Type B pancreatic cell (in vitro differentiated cells): ENCODE measurements around the gene TSPAN2. TPM values are rescaled to one million over a fixed set of nuclear protein-coding genes. Genes with fewer than 3 reads are reported as not detected.
"Not testable (repeated sequence)": the region's sequence is repeated elsewhere in the genome, so short reads cannot be mapped to it uniquely, and the experiment has no call there.

Source experiments
- DNase-seq: peaks from one replicate; pipeline ENCODE4 v3.0.0; 2021; ENCODE audit warnings: mixed read lengths; ENCODE audit not compliant: unreplicated experiment; ENCODE audit errors: extremely low spot score
- H3K27ac Mint-ChIP-seq: 2 replicates; pipeline ENCODE4 v1.8.0; 2021; ENCODE audit warnings: mild to moderate bottlenecking, mixed read lengths
- H3K27me3 Mint-ChIP-seq: 2 replicates; pipeline ENCODE4 v1.8.0; 2021; ENCODE audit warnings: mixed read lengths
- H3K36me3 Mint-ChIP-seq: 2 replicates; pipeline ENCODE4 v1.8.0; 2021; ENCODE audit warnings: mixed read lengths
- H3K4me1 Mint-ChIP-seq: one replicate; pipeline ENCODE4 v1.8.0; 2021; ENCODE audit warnings: mixed read lengths; ENCODE audit not compliant: unreplicated experiment
- H3K4me3 Mint-ChIP-seq: 2 replicates; pipeline ENCODE4 v1.8.0; 2021; ENCODE audit warnings: mild to moderate bottlenecking, mixed read lengths
- H3K9me3 Mint-ChIP-seq: 2 replicates; pipeline ENCODE4 v1.8.0; 2021; ENCODE audit warnings: mixed read lengths
- total RNA-seq: library from RNA; stranded (reverse); gene quantifications from 2 replicates; pipeline ENCODE4 v1.2.1, GENCODE V29; 2021; ENCODE audit warnings: low replicate concordance
- TF ChIP-seq, protein P1 (sequence below): fragments of 200-600 bp; sonication (generic); conservative IDR thresholded peaks from 2 replicates; pipeline ENCODE4 v1.5.0; 2021; ENCODE audit warnings: antibody characterized with exemption, mild to moderate bottlenecking

The TSPAN2 gene
- total RNA-seq, 1 donor from 2014 or later = 29.6 TPM

- Mint-ChIP-seq H3K9me3 (no peaks in the 10 kb centered on the region), H3K36me3 (no peaks in the 10 kb centered on the region), H3K27ac (no peak overlapping the region), H3K4me1 (no peaks in the 10 kb centered on the region), H3K4me3 (no peak overlapping the region), H3K27me3 (peaks cover 13% of the 10 kb centered on the region)
- no peak for DNase-seq
- TF ChIP-seq, protein P1, sequence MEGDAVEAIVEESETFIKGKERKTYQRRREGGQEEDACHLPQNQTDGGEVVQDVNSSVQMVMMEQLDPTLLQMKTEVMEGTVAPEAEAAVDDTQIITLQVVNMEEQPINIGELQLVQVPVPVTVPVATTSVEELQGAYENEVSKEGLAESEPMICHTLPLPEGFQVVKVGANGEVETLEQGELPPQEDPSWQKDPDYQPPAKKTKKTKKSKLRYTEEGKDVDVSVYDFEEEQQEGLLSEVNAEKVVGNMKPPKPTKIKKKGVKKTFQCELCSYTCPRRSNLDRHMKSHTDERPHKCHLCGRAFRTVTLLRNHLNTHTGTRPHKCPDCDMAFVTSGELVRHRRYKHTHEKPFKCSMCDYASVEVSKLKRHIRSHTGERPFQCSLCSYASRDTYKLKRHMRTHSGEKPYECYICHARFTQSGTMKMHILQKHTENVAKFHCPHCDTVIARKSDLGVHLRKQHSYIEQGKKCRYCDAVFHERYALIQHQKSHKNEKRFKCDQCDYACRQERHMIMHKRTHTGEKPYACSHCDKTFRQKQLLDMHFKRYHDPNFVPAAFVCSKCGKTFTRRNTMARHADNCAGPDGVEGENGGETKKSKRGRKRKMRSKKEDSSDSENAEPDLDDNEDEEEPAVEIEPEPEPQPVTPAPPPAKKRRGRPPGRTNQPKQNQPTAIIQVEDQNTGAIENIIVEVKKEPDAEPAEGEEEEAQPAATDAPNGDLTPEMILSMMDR = no peak
Measured at GRCh38 chr1:115021145-115021544, 68.2 kb downstream of the TSPAN2 start.

DNA sequence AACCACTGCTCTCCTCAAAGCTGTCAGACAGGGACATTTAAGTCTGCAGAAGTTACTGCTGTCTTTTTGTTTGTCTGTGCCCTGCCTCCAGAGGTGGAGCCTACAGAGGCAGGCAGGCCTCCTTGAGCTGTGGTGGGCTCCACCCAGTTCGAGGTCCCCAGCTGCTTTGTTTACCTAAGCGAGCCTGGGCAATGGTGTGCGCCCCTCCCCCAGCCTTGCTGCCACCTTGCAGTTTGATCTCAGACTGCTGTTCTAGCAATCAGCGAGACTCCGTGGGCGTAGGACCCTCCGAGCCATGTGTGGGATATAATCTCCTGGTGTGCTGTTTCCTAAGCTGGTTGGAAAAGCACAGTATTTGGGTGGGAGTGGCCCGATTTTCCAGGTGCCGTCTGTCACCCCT lies 69.8 kb downstream of the TSPAN2 start:
- not testable (repeated sequence) for H3K9me3 Mint-ChIP-seq, DNase-seq, H3K4me3 Mint-ChIP-seq, H3K4me1 Mint-ChIP-seq, H3K27ac Mint-ChIP-seq, H3K36me3 Mint-ChIP-seq
- peaks cover 13% of the 10 kb centered on the region for H3K27me3 Mint-ChIP-seq

GRCh38 chr1:115013792-115014191 lies 75.5 kb downstream of the TSPAN2 start:
- H3K4me3 Mint-ChIP-seq = no peak overlapping the region
- H3K27ac Mint-ChIP-seq = no peak overlapping the region
- H3K27me3 Mint-ChIP-seq = no peaks in the 10 kb centered on the region
- no peaks in the 10 kb centered on the region for H3K4me1 Mint-ChIP-seq
- no peak for DNase-seq
- no peaks in the 10 kb centered on the region for H3K9me3 Mint-ChIP-seq
- no peaks in the 10 kb centered on the region for H3K36me3 Mint-ChIP-seq
- TF ChIP-seq, protein P1 = no peak

DNA sequence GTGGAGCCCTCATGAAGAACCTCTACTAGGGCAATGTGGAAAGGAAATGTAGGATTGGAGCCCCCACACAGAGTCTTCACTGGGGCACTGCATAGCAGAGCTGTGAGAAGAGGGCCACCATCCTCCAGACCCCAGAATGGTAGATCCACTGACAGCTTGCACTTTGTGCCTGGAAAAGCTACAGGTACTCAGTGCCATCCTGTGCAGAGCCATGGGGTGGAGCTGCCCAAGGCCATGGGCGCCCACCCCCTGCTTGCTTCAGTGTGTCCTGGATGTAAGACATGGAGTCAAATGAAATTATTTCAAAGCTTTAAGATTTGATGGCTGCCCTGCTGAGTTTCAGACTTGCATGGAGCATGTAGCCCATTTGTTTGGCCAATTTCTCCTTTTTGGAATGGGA lies 76.9 kb downstream of the TSPAN2 start:
- TF ChIP-seq, protein P1 = no peak
- Mint-ChIP-seq H3K9me3 (no peaks in the 10 kb centered on the region), H3K27ac (no peak overlapping the region), H3K4me1 (no peaks in the 10 kb centered on the region), H3K36me3 (no peaks in the 10 kb centered on the region), H3K4me3 (no peak overlapping the region), H3K27me3 (no peaks in the 10 kb centered on the region)
- no peak for DNase-seq

- Mint-ChIP-seq H3K4me3 (no peak overlapping the region), H3K4me1 (no peaks in the 10 kb centered on the region), H3K36me3 (no peaks in the 10 kb centered on the region), H3K27ac (no peak overlapping the region), H3K9me3 (no peaks in the 10 kb centered on the region), H3K27me3 (no peaks in the 10 kb centered on the region)
- TF ChIP-seq, protein P1 = no peak
- DNase-seq = no peak
Measured at GRCh38 chr1:115012006-115012405, 77.3 kb downstream of the TSPAN2 start.

DNA sequence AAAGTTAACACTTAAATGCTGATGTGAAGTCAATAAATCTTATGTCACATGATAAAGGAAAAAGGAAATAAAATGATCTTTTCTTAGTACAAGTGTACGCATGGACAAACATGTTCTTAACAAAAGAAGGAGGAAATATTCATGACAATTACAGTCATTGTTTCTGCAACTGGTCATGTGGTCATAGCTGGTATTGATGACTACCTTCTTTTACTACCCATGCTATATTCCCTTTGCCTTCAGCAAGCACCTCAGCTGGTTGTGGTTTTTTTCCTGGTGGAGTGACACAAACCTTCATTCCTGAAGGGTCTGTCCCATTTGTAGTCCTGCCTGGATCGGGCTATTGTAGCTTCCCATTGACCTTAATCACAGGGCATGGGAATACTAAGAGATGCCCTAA lies 83.1 kb downstream of the TSPAN2 start:
- no peaks in the 10 kb centered on the region for H3K36me3 Mint-ChIP-seq
- H3K27ac Mint-ChIP-seq = no peak overlapping the region
- no peaks in the 10 kb centered on the region for H3K9me3 Mint-ChIP-seq
- no peak for DNase-seq
- H3K4me1 Mint-ChIP-seq = no peaks in the 10 kb centered on the region
- H3K27me3 Mint-ChIP-seq = peaks cover 6% of the 10 kb centered on the region
- no peak overlapping the region for H3K4me3 Mint-ChIP-seq
- TF ChIP-seq, protein P1 = no peak

Other genes starting within 250 kb of the TSPAN2 start
- not detected in 2 replicates for gene SYCP1, start 234.6 kb downstream of the TSPAN2 start, total RNA-seq
- not detected in 2 replicates for gene TSHB, start 59.7 kb downstream of the TSPAN2 start, total RNA-seq
- gene NGF, start 248.7 kb upstream of the TSPAN2 start, total RNA-seq = 2.9 and 3.3 TPM in 2 replicates